Neural crest cell (in vitro differentiated cells): Measurements from ENCODE around the gene CD180. TPM values are rescaled to one million over a fixed set of nuclear protein-coding genes. Genes with fewer than 3 reads are reported as not detected.

Source experiments
- DNase-seq: peaks from one replicate; pipeline ENCODE4 v3.0.0; 2021; ENCODE audit warnings: low read depth, mixed read lengths, low spot score
- H3K27ac Mint-ChIP-seq: one replicate; pipeline ENCODE4 v1.8.0; 2021; ENCODE audit warnings: mild to moderate bottlenecking, mixed read lengths; ENCODE audit not compliant: unreplicated experiment
- H3K27me3 Mint-ChIP-seq: 2 replicates; pipeline ENCODE4 v1.8.0; 2021; ENCODE audit warnings: low read depth, mild to moderate bottlenecking, mixed read lengths
- H3K36me3 Mint-ChIP-seq: 2 replicates; pipeline ENCODE4 v1.8.0; 2021; ENCODE audit warnings: low read depth, mild to moderate bottlenecking, mixed read lengths
- H3K4me1 Mint-ChIP-seq: 2 replicates; pipeline ENCODE4 v1.8.0; 2021; ENCODE audit warnings: mixed read lengths
- H3K4me3 Mint-ChIP-seq: one replicate; pipeline ENCODE4 v1.8.0; 2021; ENCODE audit warnings: mild to moderate bottlenecking, mixed read lengths
- H3K9me3 Mint-ChIP-seq: 2 replicates; pipeline ENCODE4 v1.8.0; 2021; ENCODE audit warnings: mixed read lengths
- CTCF ChIP-seq: fragments of 200-600 bp; sonication (generic); conservative IDR thresholded peaks from 2 replicates; pipeline ENCODE4 v1.5.0; 2021; ENCODE audit warnings: antibody characterized with exemption, mild to moderate bottlenecking
- total RNA-seq: library from RNA; stranded (reverse); gene quantifications from 2 replicates; pipeline ENCODE4 v1.2.1, GENCODE V29; 2021

CD180 gene
- total RNA-seq, 1 donor from 2014 or later, result not detected

- no peaks in the 10 kb centered on the region for H3K9me3 Mint-ChIP-seq
- no peak overlapping the region for H3K4me3 Mint-ChIP-seq
- H3K36me3 Mint-ChIP-seq, result peaks cover 7% of the 10 kb centered on the region
- no peak for TF ChIP-seq CTCF
- DNase-seq, result no peak
- peaks cover 1% of the 10 kb centered on the region for H3K4me1 Mint-ChIP-seq
- no peak overlapping the region for H3K27ac Mint-ChIP-seq
- H3K27me3 Mint-ChIP-seq, result no peaks in the 10 kb centered on the region
Measured at GRCh38 chr5:67152400-67152799, 44.2 kb downstream of the CD180 start.

- TF ChIP-seq CTCF, result peak; percentile 62
- Mint-ChIP-seq H3K27me3 (no peaks in the 10 kb centered on the region), H3K4me1 (peaks cover 5% of the 10 kb centered on the region)
Measured at GRCh38 chr5:67149951-67150523, 46.6 kb downstream of the CD180 start.

GRCh38 chr5:67149057-67149950 lies 47.3 kb downstream of the CD180 start:
- Mint-ChIP-seq H3K36me3 (peaks cover 7% of the 10 kb centered on the region), H3K4me1 (peaks cover 5% of the 10 kb centered on the region), H3K27ac (no peak overlapping the region), H3K9me3 (no peaks in the 10 kb centered on the region), H3K27me3 (no peaks in the 10 kb centered on the region), H3K4me3 (no peak overlapping the region)
- no peak for DNase-seq
- TF ChIP-seq CTCF, result no peak

More at GRCh38 chr5:67149951-67150523, 46.6 kb downstream of the CD180 start:
- no peak for DNase-seq
- no peak overlapping the region for H3K4me3 Mint-ChIP-seq
- no peak overlapping the region for H3K27ac Mint-ChIP-seq
- no peaks in the 10 kb centered on the region for H3K9me3 Mint-ChIP-seq
- H3K36me3 Mint-ChIP-seq, result peaks cover 7% of the 10 kb centered on the region

GRCh38 chr5:67147760-67148159 lies 48.8 kb downstream of the CD180 start:
- peaks cover 5% of the 10 kb centered on the region for H3K4me1 Mint-ChIP-seq
- H3K27me3 Mint-ChIP-seq, result no peaks in the 10 kb centered on the region
- DNase-seq, result no peak
- H3K36me3 Mint-ChIP-seq, result peaks cover 10% of the 10 kb centered on the region
- H3K4me3 Mint-ChIP-seq, result no peak overlapping the region
- no peaks in the 10 kb centered on the region for H3K9me3 Mint-ChIP-seq
- no peak overlapping the region for H3K27ac Mint-ChIP-seq
- no peak for TF ChIP-seq CTCF

- no peaks in the 10 kb centered on the region for H3K9me3 Mint-ChIP-seq
- no peak overlapping the region for H3K27ac Mint-ChIP-seq
- peaks cover 10% of the 10 kb centered on the region for H3K36me3 Mint-ChIP-seq
- H3K4me1 Mint-ChIP-seq, result peaks cover 5% of the 10 kb centered on the region
- no peak for DNase-seq
- no peak overlapping the region for H3K4me3 Mint-ChIP-seq
- no peaks in the 10 kb centered on the region for H3K27me3 Mint-ChIP-seq
- TF ChIP-seq CTCF, result no peak
Measured at GRCh38 chr5:67146981-67147380, 49.6 kb downstream of the CD180 start.
